C4-2B (cell line): ENCODE results near the gene DCLK2.

Source experiments
- ZFX ChIP-seq: fragments of 450-650 bp; IDR thresholded peaks from 2 replicates; pipeline ENCODE4 v1.6.1; 2017
- TF ChIP-seq, protein P1 (sequence below): fragments of 450-650 bp; conservative IDR thresholded peaks from 2 replicates; pipeline ENCODE4 v1.5.1; 2017; ENCODE audit warnings: mild to moderate bottlenecking

DNA sequence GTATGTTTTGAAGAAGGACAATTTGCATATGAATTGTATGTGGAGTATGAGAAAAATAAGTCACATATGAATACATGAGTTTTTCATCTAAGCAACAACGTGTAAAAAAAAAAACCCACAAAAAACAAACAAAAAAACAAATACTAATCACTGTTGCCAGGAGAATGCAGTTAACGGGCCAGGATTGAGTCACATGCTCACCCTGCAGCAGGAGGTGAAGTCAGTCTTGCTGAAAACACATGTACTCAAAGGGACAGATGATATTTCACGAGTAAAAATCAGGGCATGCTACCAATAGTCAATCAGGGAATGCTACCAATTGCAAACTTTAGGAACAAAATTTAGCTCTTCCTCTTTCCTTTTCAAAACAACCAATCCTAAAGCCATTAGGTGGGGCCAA, 10.4 kb upstream of the DCLK2 start:
- TF ChIP-seq, protein P1, sequence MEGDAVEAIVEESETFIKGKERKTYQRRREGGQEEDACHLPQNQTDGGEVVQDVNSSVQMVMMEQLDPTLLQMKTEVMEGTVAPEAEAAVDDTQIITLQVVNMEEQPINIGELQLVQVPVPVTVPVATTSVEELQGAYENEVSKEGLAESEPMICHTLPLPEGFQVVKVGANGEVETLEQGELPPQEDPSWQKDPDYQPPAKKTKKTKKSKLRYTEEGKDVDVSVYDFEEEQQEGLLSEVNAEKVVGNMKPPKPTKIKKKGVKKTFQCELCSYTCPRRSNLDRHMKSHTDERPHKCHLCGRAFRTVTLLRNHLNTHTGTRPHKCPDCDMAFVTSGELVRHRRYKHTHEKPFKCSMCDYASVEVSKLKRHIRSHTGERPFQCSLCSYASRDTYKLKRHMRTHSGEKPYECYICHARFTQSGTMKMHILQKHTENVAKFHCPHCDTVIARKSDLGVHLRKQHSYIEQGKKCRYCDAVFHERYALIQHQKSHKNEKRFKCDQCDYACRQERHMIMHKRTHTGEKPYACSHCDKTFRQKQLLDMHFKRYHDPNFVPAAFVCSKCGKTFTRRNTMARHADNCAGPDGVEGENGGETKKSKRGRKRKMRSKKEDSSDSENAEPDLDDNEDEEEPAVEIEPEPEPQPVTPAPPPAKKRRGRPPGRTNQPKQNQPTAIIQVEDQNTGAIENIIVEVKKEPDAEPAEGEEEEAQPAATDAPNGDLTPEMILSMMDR, result no peak
- no peak for TF ChIP-seq ZFX
